SH-SY5Y (cell line): Measurements from ENCODE around the gene KRTAP9-7.

Source experiments
- GATA2 ChIP-seq: IDR thresholded peaks from 2 replicates; pipeline ENCODE4 v1.6.1; 2011; ENCODE audit warnings: mild to moderate bottlenecking, low read depth, low read length
- GATA3 ChIP-seq: IDR thresholded peaks from 2 replicates; pipeline ENCODE4 v1.6.1; 2011; ENCODE audit warnings: low read depth, mild to moderate bottlenecking, low read length, moderate library complexity

- no peak for TF ChIP-seq GATA2
- TF ChIP-seq GATA3: no peak
These were observed 23.1 kb downstream of the KRTAP9-7 start for GRCh38 chr17:41298458-41299135.
